ENCODE results near the gene TMEM204.

The TMEM204 gene

DNA sequence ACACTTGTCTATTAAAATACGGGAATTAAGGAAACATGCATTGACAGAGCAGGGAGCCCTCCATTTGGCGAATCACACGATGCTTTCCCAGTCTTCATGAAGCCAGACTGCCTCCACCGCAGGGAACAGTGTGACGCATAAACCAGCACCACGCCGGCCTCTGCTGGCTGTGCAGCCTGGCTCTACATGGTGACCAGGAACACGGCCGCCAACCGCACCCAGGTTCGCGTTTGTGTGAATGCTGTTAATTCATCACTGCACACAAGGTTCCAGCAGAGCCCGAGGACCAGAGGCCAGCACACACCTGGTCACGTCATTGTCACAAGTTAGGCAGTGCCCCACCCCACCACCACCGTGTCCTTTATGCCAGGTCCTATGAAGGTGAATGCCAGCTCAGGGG, 26.7 kb downstream of the TMEM204 start:
- TF ChIP-seq, protein P1, sequence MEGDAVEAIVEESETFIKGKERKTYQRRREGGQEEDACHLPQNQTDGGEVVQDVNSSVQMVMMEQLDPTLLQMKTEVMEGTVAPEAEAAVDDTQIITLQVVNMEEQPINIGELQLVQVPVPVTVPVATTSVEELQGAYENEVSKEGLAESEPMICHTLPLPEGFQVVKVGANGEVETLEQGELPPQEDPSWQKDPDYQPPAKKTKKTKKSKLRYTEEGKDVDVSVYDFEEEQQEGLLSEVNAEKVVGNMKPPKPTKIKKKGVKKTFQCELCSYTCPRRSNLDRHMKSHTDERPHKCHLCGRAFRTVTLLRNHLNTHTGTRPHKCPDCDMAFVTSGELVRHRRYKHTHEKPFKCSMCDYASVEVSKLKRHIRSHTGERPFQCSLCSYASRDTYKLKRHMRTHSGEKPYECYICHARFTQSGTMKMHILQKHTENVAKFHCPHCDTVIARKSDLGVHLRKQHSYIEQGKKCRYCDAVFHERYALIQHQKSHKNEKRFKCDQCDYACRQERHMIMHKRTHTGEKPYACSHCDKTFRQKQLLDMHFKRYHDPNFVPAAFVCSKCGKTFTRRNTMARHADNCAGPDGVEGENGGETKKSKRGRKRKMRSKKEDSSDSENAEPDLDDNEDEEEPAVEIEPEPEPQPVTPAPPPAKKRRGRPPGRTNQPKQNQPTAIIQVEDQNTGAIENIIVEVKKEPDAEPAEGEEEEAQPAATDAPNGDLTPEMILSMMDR (IDR thresholded peaks at IDR 0.05) = no peak

- TF ChIP-seq, protein P1 (IDR thresholded peaks at IDR 0.05) = no peak
These were observed 27.4 kb downstream of the TMEM204 start for GRCh38 chr16:1560866-1561265.

DNA sequence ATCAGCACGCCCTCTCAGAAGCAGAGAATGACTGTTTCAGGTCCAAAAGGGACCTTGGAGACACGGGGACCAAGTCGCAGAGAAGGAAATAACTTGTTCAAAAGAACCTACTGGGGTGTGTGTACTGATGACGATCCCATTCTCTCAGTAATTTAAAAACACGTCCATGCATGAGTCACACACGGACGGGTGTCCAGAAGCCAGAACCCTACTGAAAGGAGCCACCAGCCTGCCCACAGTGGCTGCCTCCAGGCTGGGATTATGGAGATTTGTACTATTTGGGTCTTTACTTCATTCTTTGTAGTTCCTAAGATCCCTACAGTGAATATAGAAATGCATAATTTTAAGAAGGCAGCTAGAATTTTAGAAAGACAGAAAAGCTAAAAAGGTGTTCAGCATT, 27.8 kb downstream of the TMEM204 start:
- TF ChIP-seq, protein P1 (IDR thresholded peaks at IDR 0.05) = no peak

DNA sequence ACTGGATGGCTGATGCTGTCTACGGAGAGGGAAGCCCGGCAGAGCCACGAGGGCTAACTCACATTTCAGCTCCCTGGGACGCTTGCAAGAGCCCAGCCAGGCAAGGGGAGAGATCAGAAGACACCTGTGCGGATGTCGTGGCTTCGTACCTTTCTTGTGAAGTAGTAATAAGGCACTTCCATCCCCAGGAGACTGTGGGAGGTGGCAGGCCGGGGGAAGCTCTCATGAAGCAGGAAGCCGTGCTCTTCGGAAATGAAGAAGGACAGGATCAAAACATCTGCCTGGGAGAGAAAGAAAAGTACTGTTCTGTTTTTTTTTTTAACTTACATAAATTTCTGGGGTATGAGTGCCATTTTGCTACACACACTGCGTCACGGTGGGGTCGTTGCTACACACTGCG, 28.4 kb downstream of the TMEM204 start:
- TF ChIP-seq, protein P1 (IDR thresholded peaks at IDR 0.05) = no peak

DNA sequence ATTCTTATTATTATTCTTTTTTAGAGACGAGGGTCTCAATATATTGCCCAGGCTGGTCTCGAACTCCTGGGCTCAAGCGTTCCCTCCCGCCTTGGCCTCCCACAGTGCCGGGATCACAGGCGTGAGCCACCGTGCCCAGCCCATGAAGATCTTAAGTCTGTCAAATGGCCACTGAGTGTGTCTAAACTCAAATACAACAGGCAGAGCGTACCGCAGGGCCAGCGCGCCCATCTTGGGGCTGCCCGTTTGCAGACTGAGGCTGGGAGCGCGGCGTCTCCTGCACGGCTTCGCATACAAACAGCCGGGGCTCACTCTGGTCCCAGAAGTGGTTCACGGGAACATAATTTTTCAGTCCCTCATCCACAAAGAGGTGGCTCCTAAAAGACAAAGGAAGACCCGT, 30.3 kb downstream of the TMEM204 start:
- TF ChIP-seq, protein P1 (IDR thresholded peaks at IDR 0.05) = no peak

- TF ChIP-seq, protein P1 (IDR thresholded peaks at IDR 0.05) = peak; percentile 17; the same call in 1 of the 2 replicates
These were observed 30.9 kb downstream of the TMEM204 start for GRCh38 chr16:1564325-1564724.

GRCh38 chr16:1565083-1565805, 31.8 kb downstream of the TMEM204 start:
- TF ChIP-seq, protein P1 (IDR thresholded peaks at IDR 0.05) = no peak

DNA sequence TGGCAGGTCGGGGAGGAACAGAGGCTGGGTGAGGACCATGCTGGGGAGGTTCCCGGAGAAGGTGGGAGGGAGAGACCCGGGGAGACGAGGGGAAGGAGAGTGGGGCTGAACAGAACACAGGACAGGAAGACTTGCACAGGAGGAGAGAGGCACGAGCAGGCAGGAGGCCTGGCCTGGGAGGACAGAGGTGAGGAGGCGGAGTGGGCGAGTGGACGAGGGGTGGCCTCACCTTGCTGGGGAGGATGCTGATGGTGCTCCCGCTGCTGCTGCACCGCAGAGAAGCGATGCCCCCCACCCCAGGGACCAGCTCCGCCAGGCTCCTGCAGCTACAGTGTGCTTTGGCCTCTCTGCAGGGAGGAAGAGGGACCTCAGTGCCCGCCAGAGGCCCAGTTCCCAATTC, 34.5 kb downstream of the TMEM204 start:
- TF ChIP-seq, protein P1 (IDR thresholded peaks at IDR 0.05) = no peak
